Ascending aorta (tissue), 2 donors: Measurements from ENCODE around the gene CORO2A. TPM values are rescaled to one million over a fixed set of nuclear protein-coding genes. Genes with fewer than 3 reads are reported as not detected.

ENCODE experiments used
- DNase-seq, 2 donors: peaks; one replicate each; pipeline ENCODE4 v3.0.0-alpha.2; 2019; ENCODE audit warnings: low spot score in 2 of 2
- H3K27ac ChIP-seq, 2 donors: fragments of 200-600 bp; sonication (generic); one replicate each; pipeline ENCODE4 v1.5.1; 2016 to 2017; ENCODE audit warnings: mild to moderate bottlenecking in 1 of 2
- H3K27me3 ChIP-seq: fragments of 200-600 bp; sonication (generic); one replicate; pipeline ENCODE4 v1.5.1; 2017
- H3K36me3 ChIP-seq, 2 donors: fragments of 200-600 bp; sonication (generic); one replicate each; pipeline ENCODE4 v1.5.1; 2016
- H3K4me1 ChIP-seq, 2 donors: fragments of 200-600 bp; sonication (generic); one replicate each; pipeline ENCODE4 v1.5.1; 2016 to 2017; ENCODE audit warnings: mild to moderate bottlenecking in 1 of 2
- H3K4me3 ChIP-seq, 2 donors: fragments of 200-600 bp; sonication (generic); one replicate each; pipeline ENCODE4 v1.5.1; 2016 to 2017; ENCODE audit warnings: mild to moderate bottlenecking in 1 of 2
- H3K9me3 ChIP-seq, 2 donors: fragments of 200-600 bp; sonication (generic); one replicate each; pipeline ENCODE4 v1.5.1; 2016
- CTCF ChIP-seq, 3 experiments: fragments of 200-600 bp in 2 of 3; fragments of 450-650 bp in 1 of 3; sonication (generic) in 2 of 3; IDR thresholded peaks; one replicate each; pipeline ENCODE4 v1.5.1; 2016 to 2019; ENCODE audit warnings: antibody characterized with exemption in 3 of 3, mild to moderate bottlenecking in 1 of 3, moderate library complexity in 1 of 3
- intact Hi-C: fragments of 100-400 bp; cut with DNase I; formaldehyde crosslinking; loops from one replicate; pipeline ENCODE4 v1.15.1; 2023
- total RNA-seq: library from RNA; depleted of rRNA; stranded (reverse); fragments of >200 nt; gene quantifications from one replicate; pipeline ENCODE4 v1.1.0, GENCODE V29; 2016

Gene CORO2A
- total RNA-seq, 1 donor from 2014 or later: 9.0 TPM

- no peak for DNase-seq
- Histone ChIP-seq H3K36me3 (peaks cover 30 to 51% of the 10 kb centered on the region in 2 donors), H3K27ac (no peak overlapping the region), H3K27me3 (no peaks in the 10 kb centered on the region), H3K4me3 (no peak overlapping the region), H3K9me3 (no peaks in the 10 kb centered on the region), H3K4me1 (no peaks in the 10 kb centered on the region)
- TF ChIP-seq CTCF (IDR thresholded peaks at IDR 0.05): no peak
- intact Hi-C loops: no loop called here
Measured at GRCh38 chr9:98226516-98226915, 34.1 kb upstream of the CORO2A start.

GRCh38 chr9:98225015-98225442, 32.6 kb upstream of the CORO2A start:
- H3K4me3 ChIP-seq: no peak overlapping the region
- intact Hi-C loops: no loop called here
- no peak for DNase-seq
- H3K36me3 ChIP-seq: peaks cover 40 to 55% of the 10 kb centered on the region in 2 donors
- H3K4me1 ChIP-seq: no peaks in the 10 kb centered on the region
- TF ChIP-seq CTCF (IDR thresholded peaks at IDR 0.05): no peak
- no peak overlapping the region for H3K27ac ChIP-seq
- no peaks in the 10 kb centered on the region for H3K9me3 ChIP-seq
- H3K27me3 ChIP-seq: no peaks in the 10 kb centered on the region

- H3K36me3 ChIP-seq: peaks cover 39 to 54% of the 10 kb centered on the region in 2 donors
Measured at GRCh38 chr9:98222885-98223691, 30.7 kb upstream of the CORO2A start.

GRCh38 chr9:98220911-98221310, 28.5 kb upstream of the CORO2A start:
- Histone ChIP-seq H3K27me3 (no peaks in the 10 kb centered on the region), H3K4me1 (no peaks in the 10 kb centered on the region), H3K36me3 (peaks cover 31 to 54% of the 10 kb centered on the region in 2 donors), H3K4me3 (no peak overlapping the region), H3K9me3 (no peaks in the 10 kb centered on the region), H3K27ac (no peak overlapping the region)
- intact Hi-C loops: no loop called here
- DNase-seq: no peak
- TF ChIP-seq CTCF (IDR thresholded peaks at IDR 0.05): no peak

More at GRCh38 chr9:98222885-98223691, 30.7 kb upstream of the CORO2A start:
- peak overlapping the region in 1 of 2 donors; percentile 13 for H3K27ac ChIP-seq
- H3K27me3 ChIP-seq: no peaks in the 10 kb centered on the region
- H3K9me3 ChIP-seq: no peaks in the 10 kb centered on the region
- no peak for TF ChIP-seq CTCF (IDR thresholded peaks at IDR 0.05)
- no peak overlapping the region for H3K4me3 ChIP-seq
- H3K4me1 ChIP-seq: no peaks in the 10 kb centered on the region
- intact Hi-C loops: no loop called here
- DNase-seq: no peak

- no peaks in the 10 kb centered on the region for H3K9me3 ChIP-seq
- TF ChIP-seq CTCF (IDR thresholded peaks at IDR 0.05): no peak
- no peaks in the 10 kb centered on the region for H3K4me1 ChIP-seq
- no peak overlapping the region for H3K4me3 ChIP-seq
- no peaks in the 10 kb centered on the region for H3K27me3 ChIP-seq
- H3K27ac ChIP-seq: no peak overlapping the region
- no peak for DNase-seq
- H3K36me3 ChIP-seq: peaks cover 26 to 51% of the 10 kb centered on the region in 2 donors
- intact Hi-C loops: no loop called here
Measured at GRCh38 chr9:98219794-98220370, 27.4 kb upstream of the CORO2A start.
